K562 (cell line): ENCODE data around the gene ATP23.

Experiments
- CHCHD3 ChIP-seq: fragments of 250-450 bp; sonication (Bioruptor Pico); IDR thresholded peaks from 2 replicates; pipeline ENCODE4 v2.1.2; 2022; ENCODE audit warnings: mild to moderate bottlenecking
- EP300 ChIP-seq: IDR thresholded peaks from 2 replicates; pipeline ENCODE4 v1.6.1; 2012; ENCODE audit warnings: low read length, improper control_type of control experiment
- ETV6 ChIP-seq, 3 experiments: fragments of 150-350 bp in 1 of 3; sonication (generic) in 1 of 3; formaldehyde crosslinking in 1 of 3; IDR thresholded peaks; 2 replicates each; pipeline versions ENCODE4 v1.6.1 to v1.8.0; 2014 to 2022; ENCODE audit warnings: borderline replicate concordance in 2 of 3, low read depth in 2 of 3, antibody characterized with exemption in 1 of 3, low read length in 1 of 3, mild to moderate bottlenecking in 1 of 3, missing genetic modification reagents in 1 of 3
- FOXA1 ChIP-seq: fragments of 450-650 bp; IDR thresholded peaks from 2 replicates; pipeline ENCODE4 v1.6.1; 2016; ENCODE audit warnings: mild to moderate bottlenecking, borderline replicate concordance
- GATA2 ChIP-seq: sonication (generic); formaldehyde crosslinking; IDR thresholded peaks from 2 replicates; pipeline ENCODE4 v1.4.0; 2020; ENCODE audit warnings: mild to moderate bottlenecking, missing genetic modification reagents
- KLF16 ChIP-seq: IDR thresholded peaks from 2 replicates; pipeline ENCODE4 v1.6.1; 2016; ENCODE audit warnings: antibody characterized with exemption
- POLR2A ChIP-seq: fragments of 450-650 bp; conservative IDR thresholded peaks from 2 replicates; pipeline ENCODE4 v1.6.1; 2016
- TF ChIP-seq, protein P1 (sequence below), 3 experiments: IDR thresholded peaks in 2 of 3; conservative IDR thresholded peaks in 1 of 3; 2 replicates each; pipeline ENCODE4 v1.5.1; 2011 to 2012; ENCODE audit warnings: low read length in 3 of 3, mild to moderate bottlenecking in 3 of 3, control low read depth in 2 of 3, improper control_type of control experiment in 1 of 3, inconsistent platforms in 1 of 3, low read depth in 1 of 3, mixed read lengths in 1 of 3, moderate library complexity in 1 of 3; ENCODE audit not compliant: insufficient read depth in 2 of 3
- TF ChIP-seq, protein P2 (sequence below): sonication (generic); formaldehyde crosslinking; IDR thresholded peaks from 2 replicates; pipeline ENCODE4 v1.8.1; 2023; ENCODE audit warnings: mild to moderate bottlenecking, missing genetic modification reagents
- TF ChIP-seq, protein P3 (sequence below): fragments of 450-650 bp; IDR thresholded peaks from 2 replicates; pipeline ENCODE4 v1.6.1; 2018; ENCODE audit warnings: mild to moderate bottlenecking, low read depth; ENCODE audit not compliant: partially characterized antibody

DNA sequence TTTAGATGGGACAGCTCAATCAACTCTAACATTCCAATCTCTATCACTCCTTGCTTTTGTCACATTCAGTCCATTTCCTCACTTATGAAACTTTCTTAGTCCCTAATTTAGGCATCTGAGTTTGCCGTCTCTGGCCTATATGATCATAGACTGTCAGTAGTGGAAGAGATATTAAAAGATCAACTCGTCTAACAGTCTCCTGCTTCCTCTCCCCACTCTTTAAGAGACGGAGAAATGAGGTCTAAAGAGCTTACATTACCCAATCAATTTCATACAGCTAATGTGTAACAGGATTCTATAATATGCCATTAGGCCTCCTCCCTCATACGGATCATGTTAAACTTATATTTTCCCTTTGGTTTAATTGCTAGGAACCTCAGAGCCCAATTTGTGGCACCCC is 6.5 kb upstream of the ATP23 start:
- TF ChIP-seq, protein P1, sequence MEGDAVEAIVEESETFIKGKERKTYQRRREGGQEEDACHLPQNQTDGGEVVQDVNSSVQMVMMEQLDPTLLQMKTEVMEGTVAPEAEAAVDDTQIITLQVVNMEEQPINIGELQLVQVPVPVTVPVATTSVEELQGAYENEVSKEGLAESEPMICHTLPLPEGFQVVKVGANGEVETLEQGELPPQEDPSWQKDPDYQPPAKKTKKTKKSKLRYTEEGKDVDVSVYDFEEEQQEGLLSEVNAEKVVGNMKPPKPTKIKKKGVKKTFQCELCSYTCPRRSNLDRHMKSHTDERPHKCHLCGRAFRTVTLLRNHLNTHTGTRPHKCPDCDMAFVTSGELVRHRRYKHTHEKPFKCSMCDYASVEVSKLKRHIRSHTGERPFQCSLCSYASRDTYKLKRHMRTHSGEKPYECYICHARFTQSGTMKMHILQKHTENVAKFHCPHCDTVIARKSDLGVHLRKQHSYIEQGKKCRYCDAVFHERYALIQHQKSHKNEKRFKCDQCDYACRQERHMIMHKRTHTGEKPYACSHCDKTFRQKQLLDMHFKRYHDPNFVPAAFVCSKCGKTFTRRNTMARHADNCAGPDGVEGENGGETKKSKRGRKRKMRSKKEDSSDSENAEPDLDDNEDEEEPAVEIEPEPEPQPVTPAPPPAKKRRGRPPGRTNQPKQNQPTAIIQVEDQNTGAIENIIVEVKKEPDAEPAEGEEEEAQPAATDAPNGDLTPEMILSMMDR (IDR thresholded peaks at IDR 0.05 in 2 of 3, conservative IDR thresholded peaks at IDR 0.05 in 1 of 3; ENCODE audit: insufficient read depth in 2 of 3, low read depth in 1 of 3, low read length in 3 of 3): no peak
- TF ChIP-seq GATA2 (CRISPR knock-in tag): no peak
- no peak for TF ChIP-seq FOXA1
- TF ChIP-seq POLR2A: no peak
- TF ChIP-seq ETV6 (IDR thresholded peaks at IDR 0.05; ENCODE audit: borderline replicate concordance in 1 of 2, low read depth in 2 of 2, low read length in 1 of 2): no peak
- TF ChIP-seq ETV6 (CRISPR knock-in tag; IDR thresholded peaks at IDR 0.05; ENCODE audit: borderline replicate concordance): no peak
- no peak for TF ChIP-seq EP300
- TF ChIP-seq, protein P2, sequence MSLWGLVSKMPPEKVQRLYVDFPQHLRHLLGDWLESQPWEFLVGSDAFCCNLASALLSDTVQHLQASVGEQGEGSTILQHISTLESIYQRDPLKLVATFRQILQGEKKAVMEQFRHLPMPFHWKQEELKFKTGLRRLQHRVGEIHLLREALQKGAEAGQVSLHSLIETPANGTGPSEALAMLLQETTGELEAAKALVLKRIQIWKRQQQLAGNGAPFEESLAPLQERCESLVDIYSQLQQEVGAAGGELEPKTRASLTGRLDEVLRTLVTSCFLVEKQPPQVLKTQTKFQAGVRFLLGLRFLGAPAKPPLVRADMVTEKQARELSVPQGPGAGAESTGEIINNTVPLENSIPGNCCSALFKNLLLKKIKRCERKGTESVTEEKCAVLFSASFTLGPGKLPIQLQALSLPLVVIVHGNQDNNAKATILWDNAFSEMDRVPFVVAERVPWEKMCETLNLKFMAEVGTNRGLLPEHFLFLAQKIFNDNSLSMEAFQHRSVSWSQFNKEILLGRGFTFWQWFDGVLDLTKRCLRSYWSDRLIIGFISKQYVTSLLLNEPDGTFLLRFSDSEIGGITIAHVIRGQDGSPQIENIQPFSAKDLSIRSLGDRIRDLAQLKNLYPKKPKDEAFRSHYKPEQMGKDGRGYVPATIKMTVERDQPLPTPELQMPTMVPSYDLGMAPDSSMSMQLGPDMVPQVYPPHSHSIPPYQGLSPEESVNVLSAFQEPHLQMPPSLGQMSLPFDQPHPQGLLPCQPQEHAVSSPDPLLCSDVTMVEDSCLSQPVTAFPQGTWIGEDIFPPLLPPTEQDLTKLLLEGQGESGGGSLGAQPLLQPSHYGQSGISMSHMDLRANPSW (CRISPR knock-in tag): no peak
- no peak for TF ChIP-seq KLF16
- TF ChIP-seq, protein P3, sequence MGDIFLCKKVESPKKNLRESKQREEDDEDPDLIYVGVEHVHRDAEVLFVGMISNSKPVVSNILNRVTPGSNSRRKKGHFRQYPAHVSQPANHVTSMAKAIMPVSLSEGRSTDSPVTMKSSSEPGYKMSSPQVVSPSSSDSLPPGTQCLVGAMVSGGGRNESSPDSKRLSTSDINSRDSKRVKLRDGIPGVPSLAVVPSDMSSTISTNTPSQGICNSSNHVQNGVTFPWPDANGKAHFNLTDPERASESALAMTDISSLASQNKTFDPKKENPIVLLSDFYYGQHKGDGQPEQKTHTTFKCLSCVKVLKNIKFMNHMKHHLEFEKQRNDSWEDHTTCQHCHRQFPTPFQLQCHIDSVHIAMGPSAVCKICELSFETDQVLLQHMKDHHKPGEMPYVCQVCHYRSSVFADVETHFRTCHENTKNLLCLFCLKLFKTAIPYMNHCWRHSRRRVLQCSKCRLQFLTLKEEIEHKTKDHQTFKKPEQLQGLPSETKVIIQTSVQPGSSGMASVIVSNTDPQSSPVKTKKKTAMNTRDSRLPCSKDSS: no peak
- TF ChIP-seq CHCHD3 (CRISPR knock-in tag): no peak
